Liver (tissue), 9 donors: ENCODE data around the gene CALR. TPM values are rescaled to one million over a fixed set of nuclear protein-coding genes. Genes with fewer than 3 reads are reported as not detected.

Source experiments
- DNase-seq: peaks from one replicate; pipeline ENCODE4 v3.0.0-alpha.2; 2017; ENCODE audit warnings: low spot score
- H3K27ac ChIP-seq, 2 donors: one replicate each; pipeline ENCODE4 v1.7.0; 2013; ENCODE audit warnings: inconsistent platforms in 2 of 2, low read length in 2 of 2, control low read depth in 1 of 2, low read depth in 1 of 2, mild to moderate bottlenecking in 1 of 2
- H3K27me3 ChIP-seq, 4 donors: one replicate each; pipeline versions ENCODE4 v1.6.1 to v1.7.0; 2013; ENCODE audit warnings: low read length in 3 of 4, inconsistent platforms in 1 of 4, mild to moderate bottlenecking in 1 of 4, moderate library complexity in 1 of 4; ENCODE audit not compliant: control insufficient read depth in 4 of 4, insufficient read depth in 4 of 4
- H3K36me3 ChIP-seq, 4 donors: one replicate each; pipeline versions ENCODE4 v1.6.1 to v1.7.0; 2013; ENCODE audit warnings: low read length in 3 of 4, mild to moderate bottlenecking in 3 of 4, low read depth in 1 of 4, moderate library complexity in 1 of 4; ENCODE audit not compliant: control insufficient read depth in 4 of 4, insufficient read depth in 3 of 4
- H3K4me1 ChIP-seq, 4 donors: one replicate each; pipeline versions ENCODE4 v1.6.1 to v1.7.0; 2013; ENCODE audit warnings: low read length in 3 of 4, mild to moderate bottlenecking in 3 of 4, moderate library complexity in 1 of 4; ENCODE audit not compliant: control insufficient read depth in 4 of 4, insufficient read depth in 4 of 4
- H3K4me3 ChIP-seq, 3 donors: one replicate each; pipeline versions ENCODE4 v1.6.1 to v1.7.0; 2013; ENCODE audit warnings: low read length in 3 of 3, control low read depth in 1 of 3, low read depth in 1 of 3, mild to moderate bottlenecking in 1 of 3
- H3K9ac ChIP-seq, 2 donors: one replicate each; pipeline ENCODE4 v1.7.0; 2013; ENCODE audit warnings: low read length in 2 of 2, mild to moderate bottlenecking in 2 of 2, moderate library complexity in 2 of 2, control low read depth in 1 of 2, low read depth in 1 of 2
- H3K9me3 ChIP-seq, 4 donors: one replicate each; pipeline versions ENCODE4 v1.6.1 to v1.7.0; 2013; ENCODE audit warnings: low read length in 3 of 4; ENCODE audit not compliant: control insufficient read depth in 4 of 4
- EGR1 ChIP-seq, 2 donors: IDR thresholded peaks; 2 replicates each; pipeline ENCODE4 v1.6.1; 2016 to 2018; ENCODE audit warnings: antibody characterized with exemption in 2 of 2, low read depth in 2 of 2
- FOXA1 ChIP-seq: IDR thresholded peaks from 2 replicates; pipeline ENCODE4 v1.6.1; 2016; ENCODE audit warnings: antibody characterized with exemption
- FOXA2 ChIP-seq: IDR thresholded peaks from 2 replicates; pipeline ENCODE4 v1.6.1; 2016; ENCODE audit warnings: antibody characterized with exemption
- GABPA ChIP-seq, 2 donors: IDR thresholded peaks in 1 of 2; conservative IDR thresholded peaks in 1 of 2; 2 replicates each; pipeline ENCODE4 v1.6.1; 2016; ENCODE audit warnings: antibody characterized with exemption in 2 of 2, mild to moderate bottlenecking in 1 of 2, moderate library complexity in 1 of 2
- HNF4G ChIP-seq: IDR thresholded peaks from 2 replicates; pipeline ENCODE4 v1.6.1; 2016; ENCODE audit warnings: antibody characterized with exemption
- JUND ChIP-seq, 2 donors: IDR thresholded peaks; 2 replicates each; pipeline ENCODE4 v1.6.1; 2016; ENCODE audit warnings: antibody characterized with exemption in 2 of 2
- NR2F2 ChIP-seq: IDR thresholded peaks from 2 replicates; pipeline ENCODE4 v1.6.1; 2016; ENCODE audit warnings: antibody characterized with exemption
- RAD21 ChIP-seq, 2 donors: IDR thresholded peaks; 2 replicates each; pipeline ENCODE4 v1.6.1; 2016; ENCODE audit warnings: antibody characterized with exemption in 2 of 2, mild to moderate bottlenecking in 2 of 2
- RXRA ChIP-seq, 2 donors: IDR thresholded peaks; 2 replicates each; pipeline ENCODE4 v1.6.1; 2017 to 2018; ENCODE audit warnings: antibody characterized with exemption in 2 of 2, mild to moderate bottlenecking in 1 of 2
- SP1 ChIP-seq: IDR thresholded peaks from 2 replicates; pipeline ENCODE4 v1.6.1; 2018; ENCODE audit warnings: antibody characterized with exemption, mild to moderate bottlenecking
- TAF1 ChIP-seq: conservative IDR thresholded peaks from 2 replicates; pipeline ENCODE4 v1.6.1; 2016; ENCODE audit warnings: antibody characterized with exemption, mild to moderate bottlenecking
- YY1 ChIP-seq: IDR thresholded peaks from 2 replicates; pipeline ENCODE4 v1.6.1; 2016; ENCODE audit warnings: antibody characterized with exemption, mild to moderate bottlenecking
- WGBS: extraction: QIAGEN DNeasy Blood & Tissue Kit; methylation state at CpG from one replicate; pipeline ENCODE4 v1.1.7; 2013; 5-methylcytosine and 5-hydroxymethylcytosine counted together
- polyA plus RNA-seq, 2 donors: library from polyadenylated mRNA; stranded (reverse) in 1 of 2; unstranded in 1 of 2; fragments of 200-250 nt in 1 of 2; fragments of >200 nt in 1 of 2; fragmentation: Nextera tagmentation in 1 of 2; extraction: Ambion mirVana in 1 of 2; gene quantifications; one replicate each; pipeline versions ENCODE4 v1.2.1 to v1.2.3, GENCODE V29; 2013 to 2015
- total RNA-seq, 2 donors: library from RNA; depleted of rRNA; stranded (reverse); fragments of >200 nt; gene quantifications; one replicate each; pipeline ENCODE4 v1.2.3, GENCODE V29; 2014
- TF ChIP-seq, protein P1 (sequence below): IDR thresholded peaks from 2 replicates; pipeline ENCODE4 v1.6.1; 2016; ENCODE audit warnings: antibody characterized with exemption
- TF ChIP-seq, protein P2 (sequence below): IDR thresholded peaks from 2 replicates; pipeline ENCODE4 v1.6.1; 2016; ENCODE audit warnings: antibody characterized with exemption, mild to moderate bottlenecking
- TF ChIP-seq, protein P3 (sequence below): fragments of 150-350 bp; IDR thresholded peaks from 2 replicates; pipeline ENCODE4 v1.5.1; 2017; ENCODE audit warnings: improper control_type of control experiment, low read depth, low read length; ENCODE audit not compliant: missing input control
- TF ChIP-seq, protein P4 (sequence below): IDR thresholded peaks from 2 replicates; pipeline ENCODE4 v1.6.1; 2016; ENCODE audit warnings: antibody characterized with exemption
- TF ChIP-seq, protein P5 (sequence below): IDR thresholded peaks from 2 replicates; pipeline ENCODE4 v1.6.1; 2016; ENCODE audit warnings: antibody characterized with exemption
- donor health status: healthy.
- donor health status: healthy.
- donor health status: healthy.
- donor health status: healthy.
- donor health status: healthy.

The CALR gene
- total and polyA plus RNA-seq, 4 donors, result 618 to 1,316 (median 1,070) TPM

DNA sequence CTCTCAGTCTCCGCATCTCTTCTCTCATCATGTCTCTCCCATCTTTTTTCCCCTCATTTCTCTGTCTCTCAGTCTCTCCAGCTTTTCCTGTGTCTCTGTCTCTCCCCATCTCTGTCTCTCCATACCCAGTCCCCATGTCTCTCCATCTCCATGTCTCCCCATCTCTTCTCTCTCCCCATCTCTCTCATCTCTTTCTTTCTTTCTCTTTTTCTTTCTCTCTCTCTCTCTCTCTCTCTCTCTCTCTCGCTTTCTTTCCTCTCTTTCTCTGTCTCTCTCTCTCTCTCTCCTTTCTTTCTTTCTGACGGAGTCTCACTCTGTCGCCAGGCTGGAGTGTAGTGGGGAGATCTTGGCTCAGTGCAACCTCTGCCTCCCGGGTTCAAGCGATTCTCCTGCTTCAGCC lies 44.2 kb downstream of the CALR start:
- WGBS, result 88% methylated on average over 6 of the region's 6 CpGs
- H3K27me3 ChIP-seq, result no peaks in the 10 kb centered on the region
- H3K9ac ChIP-seq, result no peak overlapping the region
- TF ChIP-seq NR2F2, result no peak
- no peak for TF ChIP-seq JUND (IDR thresholded peaks at IDR 0.05)
- TF ChIP-seq, protein P1, sequence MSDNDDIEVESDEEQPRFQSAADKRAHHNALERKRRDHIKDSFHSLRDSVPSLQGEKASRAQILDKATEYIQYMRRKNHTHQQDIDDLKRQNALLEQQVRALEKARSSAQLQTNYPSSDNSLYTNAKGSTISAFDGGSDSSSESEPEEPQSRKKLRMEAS, result no peak
- TF ChIP-seq FOXA2, result no peak
- no peak for TF ChIP-seq RXRA (IDR thresholded peaks at IDR 0.05)
- TF ChIP-seq, protein P2, sequence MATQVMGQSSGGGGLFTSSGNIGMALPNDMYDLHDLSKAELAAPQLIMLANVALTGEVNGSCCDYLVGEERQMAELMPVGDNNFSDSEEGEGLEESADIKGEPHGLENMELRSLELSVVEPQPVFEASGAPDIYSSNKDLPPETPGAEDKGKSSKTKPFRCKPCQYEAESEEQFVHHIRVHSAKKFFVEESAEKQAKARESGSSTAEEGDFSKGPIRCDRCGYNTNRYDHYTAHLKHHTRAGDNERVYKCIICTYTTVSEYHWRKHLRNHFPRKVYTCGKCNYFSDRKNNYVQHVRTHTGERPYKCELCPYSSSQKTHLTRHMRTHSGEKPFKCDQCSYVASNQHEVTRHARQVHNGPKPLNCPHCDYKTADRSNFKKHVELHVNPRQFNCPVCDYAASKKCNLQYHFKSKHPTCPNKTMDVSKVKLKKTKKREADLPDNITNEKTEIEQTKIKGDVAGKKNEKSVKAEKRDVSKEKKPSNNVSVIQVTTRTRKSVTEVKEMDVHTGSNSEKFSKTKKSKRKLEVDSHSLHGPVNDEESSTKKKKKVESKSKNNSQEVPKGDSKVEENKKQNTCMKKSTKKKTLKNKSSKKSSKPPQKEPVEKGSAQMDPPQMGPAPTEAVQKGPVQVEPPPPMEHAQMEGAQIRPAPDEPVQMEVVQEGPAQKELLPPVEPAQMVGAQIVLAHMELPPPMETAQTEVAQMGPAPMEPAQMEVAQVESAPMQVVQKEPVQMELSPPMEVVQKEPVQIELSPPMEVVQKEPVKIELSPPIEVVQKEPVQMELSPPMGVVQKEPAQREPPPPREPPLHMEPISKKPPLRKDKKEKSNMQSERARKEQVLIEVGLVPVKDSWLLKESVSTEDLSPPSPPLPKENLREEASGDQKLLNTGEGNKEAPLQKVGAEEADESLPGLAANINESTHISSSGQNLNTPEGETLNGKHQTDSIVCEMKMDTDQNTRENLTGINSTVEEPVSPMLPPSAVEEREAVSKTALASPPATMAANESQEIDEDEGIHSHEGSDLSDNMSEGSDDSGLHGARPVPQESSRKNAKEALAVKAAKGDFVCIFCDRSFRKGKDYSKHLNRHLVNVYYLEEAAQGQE, result no peak
- TF ChIP-seq TAF1, result no peak
- TF ChIP-seq, protein P3, sequence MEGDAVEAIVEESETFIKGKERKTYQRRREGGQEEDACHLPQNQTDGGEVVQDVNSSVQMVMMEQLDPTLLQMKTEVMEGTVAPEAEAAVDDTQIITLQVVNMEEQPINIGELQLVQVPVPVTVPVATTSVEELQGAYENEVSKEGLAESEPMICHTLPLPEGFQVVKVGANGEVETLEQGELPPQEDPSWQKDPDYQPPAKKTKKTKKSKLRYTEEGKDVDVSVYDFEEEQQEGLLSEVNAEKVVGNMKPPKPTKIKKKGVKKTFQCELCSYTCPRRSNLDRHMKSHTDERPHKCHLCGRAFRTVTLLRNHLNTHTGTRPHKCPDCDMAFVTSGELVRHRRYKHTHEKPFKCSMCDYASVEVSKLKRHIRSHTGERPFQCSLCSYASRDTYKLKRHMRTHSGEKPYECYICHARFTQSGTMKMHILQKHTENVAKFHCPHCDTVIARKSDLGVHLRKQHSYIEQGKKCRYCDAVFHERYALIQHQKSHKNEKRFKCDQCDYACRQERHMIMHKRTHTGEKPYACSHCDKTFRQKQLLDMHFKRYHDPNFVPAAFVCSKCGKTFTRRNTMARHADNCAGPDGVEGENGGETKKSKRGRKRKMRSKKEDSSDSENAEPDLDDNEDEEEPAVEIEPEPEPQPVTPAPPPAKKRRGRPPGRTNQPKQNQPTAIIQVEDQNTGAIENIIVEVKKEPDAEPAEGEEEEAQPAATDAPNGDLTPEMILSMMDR, result no peak
- no peak for TF ChIP-seq HNF4G
- TF ChIP-seq, protein P4, sequence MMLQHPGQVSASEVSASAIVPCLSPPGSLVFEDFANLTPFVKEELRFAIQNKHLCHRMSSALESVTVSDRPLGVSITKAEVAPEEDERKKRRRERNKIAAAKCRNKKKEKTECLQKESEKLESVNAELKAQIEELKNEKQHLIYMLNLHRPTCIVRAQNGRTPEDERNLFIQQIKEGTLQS, result no peak
- TF ChIP-seq YY1, result no peak
- TF ChIP-seq, protein P5, sequence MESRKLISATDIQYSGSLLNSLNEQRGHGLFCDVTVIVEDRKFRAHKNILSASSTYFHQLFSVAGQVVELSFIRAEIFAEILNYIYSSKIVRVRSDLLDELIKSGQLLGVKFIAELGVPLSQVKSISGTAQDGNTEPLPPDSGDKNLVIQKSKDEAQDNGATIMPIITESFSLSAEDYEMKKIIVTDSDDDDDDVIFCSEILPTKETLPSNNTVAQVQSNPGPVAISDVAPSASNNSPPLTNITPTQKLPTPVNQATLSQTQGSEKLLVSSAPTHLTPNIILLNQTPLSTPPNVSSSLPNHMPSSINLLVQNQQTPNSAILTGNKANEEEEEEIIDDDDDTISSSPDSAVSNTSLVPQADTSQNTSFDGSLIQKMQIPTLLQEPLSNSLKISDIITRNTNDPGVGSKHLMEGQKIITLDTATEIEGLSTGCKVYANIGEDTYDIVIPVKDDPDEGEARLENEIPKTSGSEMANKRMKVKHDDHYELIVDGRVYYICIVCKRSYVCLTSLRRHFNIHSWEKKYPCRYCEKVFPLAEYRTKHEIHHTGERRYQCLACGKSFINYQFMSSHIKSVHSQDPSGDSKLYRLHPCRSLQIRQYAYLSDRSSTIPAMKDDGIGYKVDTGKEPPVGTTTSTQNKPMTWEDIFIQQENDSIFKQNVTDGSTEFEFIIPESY, result no peak
- TF ChIP-seq EGR1 (IDR thresholded peaks at IDR 0.05; ENCODE audit: low read depth in 2 of 2), result no peak
- TF ChIP-seq RAD21 (IDR thresholded peaks at IDR 0.05), result no peak
- no peak for TF ChIP-seq GABPA (IDR thresholded peaks at IDR 0.05 in 1 of 2, conservative IDR thresholded peaks at IDR 0.05 in 1 of 2)
- no peak for TF ChIP-seq FOXA1
- H3K4me1 ChIP-seq, result peaks cover 0 to 7% (median 2%) of the 10 kb centered on the region in 4 donors
- H3K27ac ChIP-seq, result no peak overlapping the region
- H3K4me3 ChIP-seq, result no peak overlapping the region
- no peak for DNase-seq
- no peaks in the 10 kb centered on the region for H3K9me3 ChIP-seq
- H3K36me3 ChIP-seq, result no peaks in the 10 kb centered on the region

DNA sequence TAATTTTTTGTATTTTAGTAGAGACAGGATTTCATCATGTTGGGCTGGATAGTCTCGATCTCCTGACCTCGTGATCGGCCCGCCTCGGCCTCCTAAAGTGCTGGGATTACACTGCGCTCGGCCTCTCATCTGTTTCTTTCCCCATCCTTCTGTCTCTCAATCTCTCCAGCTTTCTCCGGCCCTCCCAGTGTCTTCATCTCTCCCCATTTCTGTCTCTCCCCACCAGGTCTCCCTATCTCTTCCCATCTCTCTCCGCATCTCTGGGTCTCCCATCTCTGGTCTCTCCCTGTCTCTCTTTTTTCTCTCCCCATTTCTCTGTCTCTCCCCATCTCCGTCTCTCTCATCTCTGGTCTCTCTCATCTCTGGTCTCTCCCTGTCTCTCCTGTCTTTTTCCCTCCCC lies 44.7 kb downstream of the CALR start:
- no peak for DNase-seq
- Histone ChIP-seq H3K4me3 (peak overlapping the region in 1 of 3 donors; percentile 26), H3K27ac (no peak overlapping the region), H3K9ac (no peak overlapping the region), H3K36me3 (no peaks in the 10 kb centered on the region), H3K9me3 (no peaks in the 10 kb centered on the region), H3K4me1 (peaks cover 0 to 7% (median 2%) of the 10 kb centered on the region in 4 donors), H3K27me3 (no peaks in the 10 kb centered on the region)
- WGBS, result 47% methylated on average over 10 of the region's 10 CpGs
- TF ChIP-seq JUND (IDR thresholded peaks at IDR 0.05) (no peak), RAD21 (IDR thresholded peaks at IDR 0.05) (no peak), FOXA1 (no peak), YY1 (no peak), RXRA (IDR thresholded peaks at IDR 0.05) (no peak), SP1 (no peak), HNF4G (no peak), FOXA2 (no peak), GABPA (IDR thresholded peaks at IDR 0.05 in 1 of 2, conservative IDR thresholded peaks at IDR 0.05 in 1 of 2) (no peak), EGR1 (IDR thresholded peaks at IDR 0.05; ENCODE audit: low read depth in 2 of 2) (no peak)
- TF ChIP-seq, protein P4, result no peak
- TF ChIP-seq, protein P2, result no peak
- TF ChIP-seq, protein P5, result no peak
